C4-2B (cell line): Measurements from ENCODE around the gene CD8B2.
"Not testable (repeated sequence)": the region's sequence is repeated elsewhere in the genome, so short reads cannot be mapped to it uniquely, and the experiment has no call there.

Experiments
- H3K27ac ChIP-seq: fragments of 450-650 bp; 2 replicates; pipeline ENCODE4 v1.5.1; 2017
- CTCF ChIP-seq: fragments of 450-650 bp; conservative IDR thresholded peaks from 2 replicates; pipeline ENCODE4 v1.5.1; 2017; ENCODE audit warnings: mild to moderate bottlenecking
- ZFX ChIP-seq: fragments of 450-650 bp; IDR thresholded peaks from 2 replicates; pipeline ENCODE4 v1.6.1; 2017

The CD8B2 gene

GRCh38 chr2:106561803-106562202 lies 74.6 kb downstream of the CD8B2 start:
- TF ChIP-seq CTCF (no peak), ZFX (no peak)
- peak overlapping the region; percentile 93 for H3K27ac ChIP-seq

GRCh38 chr2:106562268-106563186 lies 75.4 kb downstream of the CD8B2 start:
- no peak for TF ChIP-seq ZFX
- TF ChIP-seq CTCF = no peak; the same call in 1 of the 2 replicates

GRCh38 chr2:106563195-106563594 lies 76.0 kb downstream of the CD8B2 start:
- TF ChIP-seq ZFX = no peak
- peak; percentile 14; the same call in 1 of the 2 replicates for TF ChIP-seq CTCF
- H3K27ac ChIP-seq = peak overlapping the region; percentile 93

More at GRCh38 chr2:106562268-106563186, 75.4 kb downstream of the CD8B2 start:
- H3K27ac ChIP-seq = peak overlapping the region; percentile 93

- no peak for TF ChIP-seq ZFX
- no peak for TF ChIP-seq CTCF
- H3K27ac ChIP-seq = no peak overlapping the region
These were observed 78.4 kb downstream of the CD8B2 start for GRCh38 chr2:106565599-106565998.

GRCh38 chr2:106566050-106566449 lies 78.9 kb downstream of the CD8B2 start:
- TF ChIP-seq ZFX = no peak
- no peak for TF ChIP-seq CTCF
- H3K27ac ChIP-seq = no peak overlapping the region; the same call in 1 of the 2 replicates

- H3K27ac ChIP-seq = not testable (repeated sequence)
These were observed 79.3 kb downstream of the CD8B2 start for GRCh38 chr2:106566484-106566883.

GRCh38 chr2:106570316-106570715 lies 83.2 kb downstream of the CD8B2 start:
- no peak for TF ChIP-seq ZFX
- no peak for TF ChIP-seq CTCF
- H3K27ac ChIP-seq = no peak overlapping the region
